IPS-NIHi11 (cell line): ENCODE results near the gene STEAP2.

Source experiments
- DNase-seq: peaks from one replicate; pipeline ENCODE4 v3.0.0; 2012; ENCODE audit warnings: mixed read lengths, low spot score

Gene STEAP2

GRCh38 chr7:90192876-90193750 lies 18.4 kb upstream of the STEAP2 start:
- DNase-seq: no peak

- no peak for DNase-seq
These were observed 16.4 kb upstream of the STEAP2 start for GRCh38 chr7:90194911-90195809.

- no peak for DNase-seq
These were observed 9.9 kb upstream of the STEAP2 start for GRCh38 chr7:90201500-90202195.

GRCh38 chr7:90207956-90208355 lies 3.6 kb upstream of the STEAP2 start:
- no peak for DNase-seq

- no peak for DNase-seq
These were observed 1.8 kb upstream of the STEAP2 start for GRCh38 chr7:90209776-90210175.

- no peak for DNase-seq
These were observed 1.1 kb upstream of the STEAP2 start for GRCh38 chr7:90210475-90210874.

GRCh38 chr7:90210981-90211380 lies 559 bp upstream of the STEAP2 start:
- no peak for DNase-seq

GRCh38 chr7:90212149-90212495 lies 582 bp downstream of the STEAP2 start:
- DNase-seq: no peak

GRCh38 chr7:90213521-90213920 lies 2.0 kb downstream of the STEAP2 start:
- no peak for DNase-seq

GRCh38 chr7:90216080-90216674 lies 4.6 kb downstream of the STEAP2 start:
- no peak for DNase-seq

GRCh38 chr7:90216771-90217170 lies 5.2 kb downstream of the STEAP2 start:
- DNase-seq: no peak

- DNase-seq: no peak
These were observed 10.8 kb downstream of the STEAP2 start for GRCh38 chr7:90222390-90222789.

GRCh38 chr7:90222811-90223725 lies 11.5 kb downstream of the STEAP2 start:
- DNase-seq: no peak

- DNase-seq: no peak
These were observed 12.7 kb downstream of the STEAP2 start for GRCh38 chr7:90224195-90224594.

GRCh38 chr7:90225181-90225580 lies 13.6 kb downstream of the STEAP2 start:
- no peak for DNase-seq

GRCh38 chr7:90225601-90226000 lies 14.1 kb downstream of the STEAP2 start:
- DNase-seq: no peak

GRCh38 chr7:90227259-90227658 lies 15.7 kb downstream of the STEAP2 start:
- no peak for DNase-seq

GRCh38 chr7:90229682-90230081 lies 18.1 kb downstream of the STEAP2 start:
- DNase-seq: no peak

GRCh38 chr7:90230834-90231233 lies 19.3 kb downstream of the STEAP2 start:
- no peak for DNase-seq

GRCh38 chr7:90231304-90231703 lies 19.8 kb downstream of the STEAP2 start:
- no peak for DNase-seq

GRCh38 chr7:90232430-90232829 lies 20.9 kb downstream of the STEAP2 start:
- DNase-seq: no peak
